ENCODE measurements around the gene ALDH9A1.
"Not testable (repeated sequence)": the region's sequence is repeated elsewhere in the genome, so short reads cannot be mapped to it uniquely, and the experiment has no call there.

DNA sequence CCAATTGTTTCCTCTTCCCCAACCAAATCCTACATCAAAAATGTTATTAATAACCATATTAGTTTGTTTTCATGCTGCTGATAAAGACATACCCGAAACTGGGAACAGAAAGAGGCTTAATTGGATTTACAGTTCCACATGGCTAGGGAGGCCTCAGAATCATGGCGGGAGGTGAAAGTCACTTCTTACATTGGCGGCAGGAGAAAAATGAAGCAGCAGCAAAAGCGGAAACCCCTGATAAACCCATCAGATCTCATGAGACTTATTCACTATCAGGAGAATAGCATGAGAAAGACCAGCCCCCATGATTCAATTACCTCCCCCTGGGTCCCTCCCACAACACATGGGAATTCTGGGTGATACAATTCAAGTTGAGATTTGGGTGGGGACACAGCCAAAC lies 17.6 kb downstream of the ALDH9A1 start:
- TF ChIP-seq CTCF (conservative IDR thresholded peaks at IDR 0.05 in 1 of 2, IDR thresholded peaks at IDR 0.05 in 1 of 2; ENCODE audit: low read depth in 1 of 2, low read length in 2 of 2); EZH2 (IDR thresholded peaks at IDR 0.05; ENCODE audit: low read length, missing control alignments): not testable (repeated sequence)
